Rectal smooth muscle tissue (tissue), 1 donor: Measurements from ENCODE around the gene JPH3.
A peak's percentile ranks its signal among the peaks of the same experiment; 100 is the strongest.

ENCODE experiments used
- H3K27ac ChIP-seq: one replicate; pipeline ENCODE4 v1.7.0; 2013; ENCODE audit warnings: low read depth, low read length, inconsistent platforms
- H3K27me3 ChIP-seq: one replicate; pipeline ENCODE4 v1.7.0; 2013; ENCODE audit warnings: low read length; ENCODE audit not compliant: control insufficient read depth, insufficient read depth
- H3K36me3 ChIP-seq: one replicate; pipeline ENCODE4 v1.7.0; 2013; ENCODE audit warnings: low read length; ENCODE audit not compliant: control insufficient read depth, insufficient read depth
- H3K4me1 ChIP-seq: one replicate; pipeline ENCODE4 v1.7.0; 2013; ENCODE audit warnings: low read length; ENCODE audit not compliant: control insufficient read depth, insufficient read depth
- H3K4me3 ChIP-seq: one replicate; pipeline ENCODE4 v1.7.0; 2013; ENCODE audit warnings: low read length
- H3K9ac ChIP-seq: one replicate; pipeline ENCODE4 v1.7.0; 2013; ENCODE audit warnings: low read length

Gene JPH3

GRCh38 chr16:87602001-87602775 is at the start of gene JPH3:
TSS of gene JPH3 (plus strand) at chr16:87602508. CDS start at chr16:87603147, 639 bp downstream.
- H3K9ac ChIP-seq = no peak within 1 kb of the TSS
- peaks cover 35% of the 10 kb centered on the region for H3K27me3 ChIP-seq
- H3K27ac ChIP-seq = no peak within 1 kb of the TSS
- H3K4me1 ChIP-seq = no peaks in the 10 kb centered on the region
- no peaks in the 10 kb centered on the region for H3K36me3 ChIP-seq
- peak within 1 kb of the TSS; percentile 15 for H3K4me3 ChIP-seq

- no peak overlapping the region for H3K4me3 ChIP-seq
- no peak overlapping the region for H3K27ac ChIP-seq
- no peaks in the 10 kb centered on the region for H3K36me3 ChIP-seq
- no peaks in the 10 kb centered on the region for H3K4me1 ChIP-seq
- H3K9ac ChIP-seq = no peak overlapping the region
- H3K27me3 ChIP-seq = peaks cover 2% of the 10 kb centered on the region
These were observed 49.3 kb upstream of the JPH3 start for GRCh38 chr16:87552772-87553573.

- H3K9ac ChIP-seq = no peak overlapping the region
- no peaks in the 10 kb centered on the region for H3K4me1 ChIP-seq
- no peaks in the 10 kb centered on the region for H3K36me3 ChIP-seq
- peaks cover 2% of the 10 kb centered on the region for H3K27me3 ChIP-seq
- no peak overlapping the region for H3K27ac ChIP-seq
- no peak overlapping the region for H3K4me3 ChIP-seq
These were observed 47.4 kb upstream of the JPH3 start for GRCh38 chr16:87554754-87555427.

GRCh38 chr16:87555647-87556046 is 46.7 kb upstream of the JPH3 start:
- Histone ChIP-seq H3K27me3 (peaks cover 2% of the 10 kb centered on the region), H3K4me3 (no peak overlapping the region), H3K27ac (no peak overlapping the region), H3K36me3 (no peaks in the 10 kb centered on the region), H3K4me1 (no peaks in the 10 kb centered on the region), H3K9ac (no peak overlapping the region)

GRCh38 chr16:87556941-87557459 is 45.3 kb upstream of the JPH3 start:
- peaks cover 2% of the 10 kb centered on the region for H3K27me3 ChIP-seq
- no peak overlapping the region for H3K9ac ChIP-seq
- H3K4me3 ChIP-seq = no peak overlapping the region
- H3K4me1 ChIP-seq = no peaks in the 10 kb centered on the region
- H3K36me3 ChIP-seq = no peaks in the 10 kb centered on the region
- H3K27ac ChIP-seq = peak overlapping the region; percentile 44

- no peak overlapping the region for H3K4me3 ChIP-seq
- no peaks in the 10 kb centered on the region for H3K4me1 ChIP-seq
- H3K36me3 ChIP-seq = no peaks in the 10 kb centered on the region
- H3K9ac ChIP-seq = no peak overlapping the region
- peaks cover 2% of the 10 kb centered on the region for H3K27me3 ChIP-seq
- H3K27ac ChIP-seq = no peak overlapping the region
These were observed 43.6 kb upstream of the JPH3 start for GRCh38 chr16:87558682-87559081.

- Histone ChIP-seq H3K27me3 (peaks cover 2% of the 10 kb centered on the region), H3K36me3 (no peaks in the 10 kb centered on the region), H3K4me1 (no peaks in the 10 kb centered on the region), H3K4me3 (no peak overlapping the region), H3K27ac (no peak overlapping the region), H3K9ac (no peak overlapping the region)
These were observed 42.4 kb upstream of the JPH3 start for GRCh38 chr16:87559945-87560344.

GRCh38 chr16:87560428-87561199 is 41.7 kb upstream of the JPH3 start:
- Histone ChIP-seq H3K27ac (no peak overlapping the region), H3K36me3 (no peaks in the 10 kb centered on the region)

GRCh38 chr16:87561200-87562105 is 40.9 kb upstream of the JPH3 start:
- Histone ChIP-seq H3K9ac (no peak overlapping the region), H3K36me3 (no peaks in the 10 kb centered on the region), H3K27ac (no peak overlapping the region), H3K4me3 (no peak overlapping the region), H3K27me3 (peaks cover under 1% of the 10 kb centered on the region), H3K4me1 (no peaks in the 10 kb centered on the region)

More at GRCh38 chr16:87560428-87561199, 41.7 kb upstream of the JPH3 start:
- no peaks in the 10 kb centered on the region for H3K4me1 ChIP-seq
- no peak overlapping the region for H3K4me3 ChIP-seq
- peaks cover 2% of the 10 kb centered on the region for H3K27me3 ChIP-seq
- no peak overlapping the region for H3K9ac ChIP-seq

GRCh38 chr16:87562201-87562600 is 40.1 kb upstream of the JPH3 start:
- Histone ChIP-seq H3K27me3 (no peaks in the 10 kb centered on the region), H3K27ac (no peak overlapping the region), H3K36me3 (no peaks in the 10 kb centered on the region), H3K9ac (no peak overlapping the region), H3K4me3 (no peak overlapping the region), H3K4me1 (no peaks in the 10 kb centered on the region)

GRCh38 chr16:87563022-87563421 is 39.3 kb upstream of the JPH3 start:
- H3K4me3 ChIP-seq = no peak overlapping the region
- H3K36me3 ChIP-seq = no peaks in the 10 kb centered on the region
- H3K4me1 ChIP-seq = no peaks in the 10 kb centered on the region
- H3K27ac ChIP-seq = no peak overlapping the region
- H3K27me3 ChIP-seq = no peaks in the 10 kb centered on the region
- H3K9ac ChIP-seq = no peak overlapping the region
